ENCODE results near the gene SLC6A1.

The SLC6A1 gene

DNA sequence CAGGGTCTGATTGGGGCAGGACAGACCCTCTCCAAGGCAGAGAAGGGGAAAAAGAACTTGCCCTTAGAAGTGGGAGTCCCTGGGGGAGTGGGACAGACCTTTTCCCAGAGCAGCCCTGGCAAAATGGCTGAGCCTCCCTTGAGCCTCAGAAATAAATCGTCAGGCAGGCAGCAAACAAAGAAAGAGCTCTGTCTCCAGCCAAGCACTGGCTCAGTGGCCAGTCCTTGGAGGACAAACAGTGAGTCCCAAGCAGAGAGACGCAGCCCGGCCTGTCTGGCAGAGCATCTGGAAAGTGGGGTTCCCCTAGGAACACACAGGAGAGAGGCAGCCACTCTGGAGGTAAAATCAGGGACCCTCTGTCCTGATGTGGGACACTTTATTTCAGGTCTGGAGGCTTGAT, 1.8 kb downstream of the SLC6A1 start:
- no peak overlapping the region for H3K4me3 ChIP-seq (ENCODE audit: low read length)
- no peak for DNase-seq
- no peak overlapping the region for H3K27ac ChIP-seq (ENCODE audit: low read length)
- H3K4me2 ChIP-seq (ENCODE audit: low read depth, low read length) = no peak overlapping the region
- H2AFZ ChIP-seq (ENCODE audit: low read length) = no peak overlapping the region
- no peak overlapping the region for H3K9ac ChIP-seq (ENCODE audit: low read length)
- no peaks in the 10 kb centered on the region for H3K79me2 ChIP-seq (ENCODE audit: low read length)
- peaks cover 51% of the 10 kb centered on the region for H3K27me3 ChIP-seq (replicated peaks; ENCODE audit: insufficient read depth, low read length)
- no peak for TF ChIP-seq EZH2phosphoT487 (IDR thresholded peaks at IDR 0.05; ENCODE audit: low read length)
- TF ChIP-seq, protein P1, sequence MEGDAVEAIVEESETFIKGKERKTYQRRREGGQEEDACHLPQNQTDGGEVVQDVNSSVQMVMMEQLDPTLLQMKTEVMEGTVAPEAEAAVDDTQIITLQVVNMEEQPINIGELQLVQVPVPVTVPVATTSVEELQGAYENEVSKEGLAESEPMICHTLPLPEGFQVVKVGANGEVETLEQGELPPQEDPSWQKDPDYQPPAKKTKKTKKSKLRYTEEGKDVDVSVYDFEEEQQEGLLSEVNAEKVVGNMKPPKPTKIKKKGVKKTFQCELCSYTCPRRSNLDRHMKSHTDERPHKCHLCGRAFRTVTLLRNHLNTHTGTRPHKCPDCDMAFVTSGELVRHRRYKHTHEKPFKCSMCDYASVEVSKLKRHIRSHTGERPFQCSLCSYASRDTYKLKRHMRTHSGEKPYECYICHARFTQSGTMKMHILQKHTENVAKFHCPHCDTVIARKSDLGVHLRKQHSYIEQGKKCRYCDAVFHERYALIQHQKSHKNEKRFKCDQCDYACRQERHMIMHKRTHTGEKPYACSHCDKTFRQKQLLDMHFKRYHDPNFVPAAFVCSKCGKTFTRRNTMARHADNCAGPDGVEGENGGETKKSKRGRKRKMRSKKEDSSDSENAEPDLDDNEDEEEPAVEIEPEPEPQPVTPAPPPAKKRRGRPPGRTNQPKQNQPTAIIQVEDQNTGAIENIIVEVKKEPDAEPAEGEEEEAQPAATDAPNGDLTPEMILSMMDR (IDR thresholded peaks at IDR 0.05; ENCODE audit: low read length) = no peak
- no peaks in the 10 kb centered on the region for H3K9me3 ChIP-seq (replicated peaks; ENCODE audit: insufficient read depth, low read length)
- no peaks in the 10 kb centered on the region for H3F3A ChIP-seq (ENCODE audit: insufficient read depth, low read length)
- no peaks in the 10 kb centered on the region for H4K20me1 ChIP-seq (ENCODE audit: insufficient read depth, low read length)
- no peaks in the 10 kb centered on the region for H3K9me2 ChIP-seq (replicated peaks; ENCODE audit: insufficient read depth, low read length)
- H3K36me3 ChIP-seq (replicated peaks; ENCODE audit: insufficient read depth, low read length) = no peaks in the 10 kb centered on the region
- no peaks in the 10 kb centered on the region for H3K4me1 ChIP-seq (ENCODE audit: low read length)

DNA sequence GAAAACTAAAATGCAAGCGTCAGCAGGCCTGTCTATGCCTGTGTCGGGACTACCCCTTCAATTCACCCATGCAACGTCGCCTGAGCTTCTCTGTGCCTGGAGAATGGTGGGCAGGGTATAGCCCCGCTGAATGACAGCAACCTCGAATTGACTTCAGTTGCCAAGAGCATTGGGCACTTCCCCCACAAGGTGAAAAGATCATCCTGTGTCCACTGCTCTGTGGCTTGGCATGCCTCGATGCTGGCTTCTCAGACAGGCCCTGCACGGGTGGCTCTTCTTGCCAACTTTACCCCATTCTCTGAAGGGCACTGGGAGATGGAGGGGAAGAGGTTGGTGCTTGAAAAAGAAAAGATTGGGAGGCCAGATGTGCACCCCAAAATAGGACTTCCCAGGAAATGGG, 3.3 kb downstream of the SLC6A1 start:
- Histone ChIP-seq H3K27ac (ENCODE audit: low read length) (no peak overlapping the region), H3F3A (ENCODE audit: insufficient read depth, low read length) (no peaks in the 10 kb centered on the region), H3K4me3 (ENCODE audit: low read length) (no peak overlapping the region), H3K9me2 (replicated peaks; ENCODE audit: insufficient read depth, low read length) (no peaks in the 10 kb centered on the region), H3K79me2 (ENCODE audit: low read length) (no peaks in the 10 kb centered on the region), H3K4me2 (ENCODE audit: low read depth, low read length) (no peak overlapping the region), H3K36me3 (replicated peaks; ENCODE audit: insufficient read depth, low read length) (no peaks in the 10 kb centered on the region), H2AFZ (ENCODE audit: low read length) (no peak overlapping the region), H3K9ac (ENCODE audit: low read length) (no peak overlapping the region), H3K27me3 (replicated peaks; ENCODE audit: insufficient read depth, low read length) (peaks cover 46% of the 10 kb centered on the region), H4K20me1 (ENCODE audit: insufficient read depth, low read length) (no peaks in the 10 kb centered on the region), H3K4me1 (ENCODE audit: low read length) (no peaks in the 10 kb centered on the region), H3K9me3 (replicated peaks; ENCODE audit: insufficient read depth, low read length) (no peaks in the 10 kb centered on the region)
- TF ChIP-seq, protein P1 (IDR thresholded peaks at IDR 0.05; ENCODE audit: low read length) = no peak
- no peak for TF ChIP-seq EZH2phosphoT487 (IDR thresholded peaks at IDR 0.05; ENCODE audit: low read length)
- TF ChIP-seq EZH2 (optimal IDR thresholded peaks at IDR 0.05; ENCODE audit: low read depth, low read length) = no peak
- no peak for DNase-seq

DNA sequence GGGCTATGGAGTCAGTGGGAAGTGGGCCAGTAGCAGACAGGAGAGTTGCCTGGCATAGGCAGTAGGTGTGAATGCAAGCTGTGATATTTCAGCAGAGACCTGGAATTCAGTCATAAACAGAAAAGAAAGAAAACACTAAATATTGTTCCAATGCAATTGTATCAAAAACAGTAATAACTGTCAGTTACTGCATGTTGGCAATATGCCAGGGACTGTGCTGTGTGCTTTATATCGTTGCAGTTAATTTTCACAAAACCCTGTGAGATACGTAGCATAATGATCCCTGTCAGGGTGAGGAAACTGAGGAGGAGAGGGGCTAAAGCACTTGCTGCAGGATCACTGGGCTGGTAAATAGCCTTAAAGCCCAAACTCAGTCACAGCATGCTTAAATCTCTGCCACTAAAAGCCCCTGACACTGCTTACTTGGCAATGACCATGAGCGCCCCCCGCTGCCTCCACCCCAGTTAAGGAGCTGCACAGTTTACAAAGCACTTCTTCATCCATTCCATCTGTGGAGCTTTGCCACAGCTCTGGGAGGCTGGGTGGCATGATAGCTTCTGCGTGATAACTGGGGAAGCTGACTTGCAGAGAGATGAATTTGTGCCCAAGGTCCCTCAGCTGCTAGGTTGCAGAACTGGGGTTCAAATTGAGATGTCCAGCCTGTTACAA, 3.9 kb downstream of the SLC6A1 start:
- no peak for DNase-seq
- Histone ChIP-seq H3K9me2 (replicated peaks; ENCODE audit: insufficient read depth, low read length) (no peaks in the 10 kb centered on the region), H3F3A (ENCODE audit: insufficient read depth, low read length) (no peaks in the 10 kb centered on the region), H4K20me1 (ENCODE audit: insufficient read depth, low read length) (no peaks in the 10 kb centered on the region), H3K27me3 (replicated peaks; ENCODE audit: insufficient read depth, low read length) (peaks cover 40% of the 10 kb centered on the region), H3K36me3 (replicated peaks; ENCODE audit: insufficient read depth, low read length) (no peaks in the 10 kb centered on the region), H3K4me2 (ENCODE audit: low read depth, low read length) (no peak overlapping the region), H3K79me2 (ENCODE audit: low read length) (no peaks in the 10 kb centered on the region), H3K9me3 (replicated peaks; ENCODE audit: insufficient read depth, low read length) (no peaks in the 10 kb centered on the region), H3K4me1 (ENCODE audit: low read length) (no peaks in the 10 kb centered on the region), H2AFZ (ENCODE audit: low read length) (no peak overlapping the region), H3K9ac (ENCODE audit: low read length) (no peak overlapping the region), H3K4me3 (ENCODE audit: low read length) (no peak overlapping the region), H3K27ac (ENCODE audit: low read length) (no peak overlapping the region)
- TF ChIP-seq EZH2phosphoT487 (IDR thresholded peaks at IDR 0.05; ENCODE audit: low read length) = no peak
- TF ChIP-seq, protein P1 (IDR thresholded peaks at IDR 0.05; ENCODE audit: low read length) = no peak
- TF ChIP-seq EZH2 (optimal IDR thresholded peaks at IDR 0.05; ENCODE audit: low read depth, low read length) = no peak
